ENCODE results near the gene ATXN7.

GRCh38 chr3:64008017-64008416 lies 144.3 kb downstream of the ATXN7 start:
- TF ChIP-seq, protein P1, sequence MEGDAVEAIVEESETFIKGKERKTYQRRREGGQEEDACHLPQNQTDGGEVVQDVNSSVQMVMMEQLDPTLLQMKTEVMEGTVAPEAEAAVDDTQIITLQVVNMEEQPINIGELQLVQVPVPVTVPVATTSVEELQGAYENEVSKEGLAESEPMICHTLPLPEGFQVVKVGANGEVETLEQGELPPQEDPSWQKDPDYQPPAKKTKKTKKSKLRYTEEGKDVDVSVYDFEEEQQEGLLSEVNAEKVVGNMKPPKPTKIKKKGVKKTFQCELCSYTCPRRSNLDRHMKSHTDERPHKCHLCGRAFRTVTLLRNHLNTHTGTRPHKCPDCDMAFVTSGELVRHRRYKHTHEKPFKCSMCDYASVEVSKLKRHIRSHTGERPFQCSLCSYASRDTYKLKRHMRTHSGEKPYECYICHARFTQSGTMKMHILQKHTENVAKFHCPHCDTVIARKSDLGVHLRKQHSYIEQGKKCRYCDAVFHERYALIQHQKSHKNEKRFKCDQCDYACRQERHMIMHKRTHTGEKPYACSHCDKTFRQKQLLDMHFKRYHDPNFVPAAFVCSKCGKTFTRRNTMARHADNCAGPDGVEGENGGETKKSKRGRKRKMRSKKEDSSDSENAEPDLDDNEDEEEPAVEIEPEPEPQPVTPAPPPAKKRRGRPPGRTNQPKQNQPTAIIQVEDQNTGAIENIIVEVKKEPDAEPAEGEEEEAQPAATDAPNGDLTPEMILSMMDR (IDR thresholded peaks at IDR 0.05): no peak
- no peak for TF ChIP-seq POLR2A (IDR thresholded peaks at IDR 0.05)
